Mesothelial cell of epicardium (in vitro differentiated cells): ENCODE data around the gene PARD3. TPM values are rescaled to one million over a fixed set of nuclear protein-coding genes. Genes with fewer than 3 reads are reported as not detected.
A peak's percentile ranks its signal among the peaks of the same experiment; 100 is the strongest.

Source experiments
- DNase-seq, 2 experiments: peaks; one replicate each; pipeline ENCODE4 v3.0.0; 2021; ENCODE audit warnings: low spot score in 2 of 2; ENCODE audit not compliant: unreplicated experiment in 2 of 2
- H3K27ac Mint-ChIP-seq: 2 replicates; pipeline ENCODE4 v1.8.0; 2021; ENCODE audit warnings: mixed read lengths
- H3K27me3 Mint-ChIP-seq: 2 replicates; pipeline ENCODE4 v1.8.0; 2021; ENCODE audit warnings: low read depth, mixed read lengths
- H3K36me3 Mint-ChIP-seq: 2 replicates; pipeline ENCODE4 v1.8.0; 2021; ENCODE audit warnings: mixed read lengths
- H3K4me1 Mint-ChIP-seq: 2 replicates; pipeline ENCODE4 v1.8.0; 2021; ENCODE audit warnings: mixed read lengths
- H3K4me3 Mint-ChIP-seq: 2 replicates; pipeline ENCODE4 v1.8.0; 2021; ENCODE audit warnings: mild to moderate bottlenecking, moderate library complexity, mixed read lengths
- H3K9me3 Mint-ChIP-seq: 2 replicates; pipeline ENCODE4 v1.8.0; 2021; ENCODE audit warnings: mixed read lengths
- total RNA-seq: library from RNA; stranded (reverse); gene quantifications from 3 replicates; pipeline ENCODE4 v1.2.1, GENCODE V29; 2021
- TF ChIP-seq, protein P1 (sequence below): fragments of 200-600 bp; sonication (generic); IDR thresholded peaks from one replicate; pipeline ENCODE4 v1.5.0; 2021; ENCODE audit warnings: antibody characterized with exemption; ENCODE audit not compliant: unreplicated experiment

The PARD3 gene
- total RNA-seq, 1 donor from 2014 or later = 73.2 TPM

DNA sequence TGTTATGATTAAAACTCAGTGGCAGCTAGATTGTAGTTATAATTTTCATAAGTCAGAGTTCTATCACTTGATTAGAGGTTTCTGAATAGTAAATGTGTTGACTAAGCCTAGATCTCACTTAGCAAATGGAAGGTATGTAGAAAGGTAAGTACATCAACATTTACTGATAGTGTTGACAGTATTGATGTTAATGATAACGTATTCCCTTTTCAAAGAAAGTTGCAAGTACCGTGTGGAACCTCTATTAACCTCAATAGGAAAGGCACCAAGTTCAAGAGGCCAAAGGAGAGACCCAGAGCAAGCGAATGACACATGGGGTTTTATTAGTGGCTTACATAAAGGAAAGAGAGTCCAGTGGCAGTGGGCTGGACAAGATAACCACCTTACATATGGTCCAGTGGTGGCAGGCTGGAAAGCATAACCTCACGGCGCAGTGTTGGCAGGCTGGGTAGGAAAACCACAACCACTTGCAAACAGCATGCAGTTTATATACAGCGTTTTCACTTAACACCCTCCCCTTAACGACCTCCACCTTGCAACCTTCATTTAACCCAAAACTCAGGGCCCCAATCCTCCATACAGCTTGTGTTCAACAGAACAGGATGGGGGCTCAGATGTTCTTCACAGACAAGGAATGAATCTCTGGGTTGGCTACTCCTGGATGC is 611.0 kb downstream of the PARD3 start:
- no peaks in the 10 kb centered on the region for H3K36me3 Mint-ChIP-seq
- no peak for DNase-seq
- no peaks in the 10 kb centered on the region for H3K9me3 Mint-ChIP-seq
- peaks cover 19% of the 10 kb centered on the region for H3K4me1 Mint-ChIP-seq
- TF ChIP-seq, protein P1, sequence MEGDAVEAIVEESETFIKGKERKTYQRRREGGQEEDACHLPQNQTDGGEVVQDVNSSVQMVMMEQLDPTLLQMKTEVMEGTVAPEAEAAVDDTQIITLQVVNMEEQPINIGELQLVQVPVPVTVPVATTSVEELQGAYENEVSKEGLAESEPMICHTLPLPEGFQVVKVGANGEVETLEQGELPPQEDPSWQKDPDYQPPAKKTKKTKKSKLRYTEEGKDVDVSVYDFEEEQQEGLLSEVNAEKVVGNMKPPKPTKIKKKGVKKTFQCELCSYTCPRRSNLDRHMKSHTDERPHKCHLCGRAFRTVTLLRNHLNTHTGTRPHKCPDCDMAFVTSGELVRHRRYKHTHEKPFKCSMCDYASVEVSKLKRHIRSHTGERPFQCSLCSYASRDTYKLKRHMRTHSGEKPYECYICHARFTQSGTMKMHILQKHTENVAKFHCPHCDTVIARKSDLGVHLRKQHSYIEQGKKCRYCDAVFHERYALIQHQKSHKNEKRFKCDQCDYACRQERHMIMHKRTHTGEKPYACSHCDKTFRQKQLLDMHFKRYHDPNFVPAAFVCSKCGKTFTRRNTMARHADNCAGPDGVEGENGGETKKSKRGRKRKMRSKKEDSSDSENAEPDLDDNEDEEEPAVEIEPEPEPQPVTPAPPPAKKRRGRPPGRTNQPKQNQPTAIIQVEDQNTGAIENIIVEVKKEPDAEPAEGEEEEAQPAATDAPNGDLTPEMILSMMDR = no peak
- H3K27ac Mint-ChIP-seq = no peak overlapping the region
- H3K27me3 Mint-ChIP-seq = no peaks in the 10 kb centered on the region
- H3K4me3 Mint-ChIP-seq = no peak overlapping the region

DNA sequence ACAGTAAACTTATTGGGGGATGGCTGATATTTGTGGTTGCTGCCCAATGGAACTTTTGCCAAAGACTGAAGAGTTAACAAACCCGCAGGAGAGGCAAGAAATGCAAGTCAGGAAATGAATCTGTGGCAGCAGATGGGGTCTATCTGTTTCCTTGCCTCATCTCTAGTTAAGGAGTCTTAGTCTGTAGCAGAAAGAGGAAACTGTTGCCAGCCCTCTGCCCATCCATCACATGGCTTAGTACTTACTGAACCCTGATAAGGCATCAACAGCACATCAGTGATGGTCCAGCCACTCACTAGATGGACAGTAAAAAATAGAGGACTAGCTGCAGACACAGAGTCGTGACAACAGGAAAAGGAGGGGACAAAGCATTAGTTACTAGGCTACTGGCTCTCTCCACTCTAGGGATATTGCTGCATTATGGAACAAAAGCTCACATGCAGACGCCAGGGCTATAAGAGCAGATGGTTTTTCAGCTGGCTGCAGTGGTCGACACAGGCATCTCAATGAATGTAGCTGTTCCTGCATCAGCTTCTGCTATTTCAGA is 614.7 kb downstream of the PARD3 start:
- Mint-ChIP-seq H3K4me1 (peaks cover 7% of the 10 kb centered on the region), H3K27ac (peak overlapping the region; percentile 44), H3K4me3 (no peak overlapping the region), H3K27me3 (no peaks in the 10 kb centered on the region), H3K9me3 (no peaks in the 10 kb centered on the region), H3K36me3 (peaks cover 6% of the 10 kb centered on the region)
- DNase-seq = no peak
- TF ChIP-seq, protein P1 = no peak

DNA sequence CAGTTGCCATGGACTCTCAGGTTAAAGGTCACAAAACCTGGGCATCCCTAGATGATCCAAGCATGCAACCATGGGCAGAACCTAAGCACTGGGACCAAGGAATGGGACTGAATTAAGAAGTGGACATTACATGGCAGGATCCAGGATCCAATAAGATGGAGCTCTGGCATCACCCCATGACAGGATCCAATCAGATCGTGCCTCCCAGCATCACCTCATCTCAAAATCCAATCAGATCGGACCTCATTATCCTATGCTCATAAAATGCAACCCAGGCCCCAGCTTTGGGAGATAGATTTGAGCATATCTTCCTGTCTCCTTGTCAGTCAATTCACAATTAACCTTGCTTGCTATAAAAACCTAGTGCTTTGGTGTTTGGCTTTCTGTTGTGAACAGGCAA is 616.1 kb downstream of the PARD3 start:
- H3K4me3 Mint-ChIP-seq = no peak overlapping the region
- H3K9me3 Mint-ChIP-seq = no peaks in the 10 kb centered on the region
- no peak for DNase-seq
- H3K36me3 Mint-ChIP-seq = peaks cover 6% of the 10 kb centered on the region
- TF ChIP-seq, protein P1 = no peak
- H3K4me1 Mint-ChIP-seq = peaks cover 19% of the 10 kb centered on the region
- no peaks in the 10 kb centered on the region for H3K27me3 Mint-ChIP-seq
- H3K27ac Mint-ChIP-seq = no peak overlapping the region

DNA sequence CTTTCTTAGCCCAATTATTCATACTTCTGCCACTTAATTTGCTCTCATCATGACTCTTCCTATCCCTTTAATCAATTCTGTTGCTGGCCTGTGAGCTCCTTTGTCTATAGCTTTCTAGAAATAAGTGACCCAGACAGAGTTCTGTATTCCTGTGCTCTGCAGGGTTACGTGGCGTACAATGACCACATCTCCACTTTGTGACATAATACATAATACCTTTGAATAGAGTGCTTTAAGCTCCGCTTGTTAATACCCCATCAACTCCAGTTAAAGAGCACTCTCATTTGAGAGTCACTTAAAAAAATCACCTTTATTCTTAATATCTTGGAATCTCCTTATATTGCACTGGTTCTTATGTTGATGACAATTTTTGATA is 619.0 kb downstream of the PARD3 start:
- Mint-ChIP-seq H3K9me3 (no peaks in the 10 kb centered on the region), H3K36me3 (peaks cover 6% of the 10 kb centered on the region), H3K4me1 (peaks cover 39% of the 10 kb centered on the region), H3K27ac (no peak overlapping the region), H3K4me3 (no peak overlapping the region), H3K27me3 (no peaks in the 10 kb centered on the region)
- TF ChIP-seq, protein P1 = no peak
- no peak for DNase-seq

DNA sequence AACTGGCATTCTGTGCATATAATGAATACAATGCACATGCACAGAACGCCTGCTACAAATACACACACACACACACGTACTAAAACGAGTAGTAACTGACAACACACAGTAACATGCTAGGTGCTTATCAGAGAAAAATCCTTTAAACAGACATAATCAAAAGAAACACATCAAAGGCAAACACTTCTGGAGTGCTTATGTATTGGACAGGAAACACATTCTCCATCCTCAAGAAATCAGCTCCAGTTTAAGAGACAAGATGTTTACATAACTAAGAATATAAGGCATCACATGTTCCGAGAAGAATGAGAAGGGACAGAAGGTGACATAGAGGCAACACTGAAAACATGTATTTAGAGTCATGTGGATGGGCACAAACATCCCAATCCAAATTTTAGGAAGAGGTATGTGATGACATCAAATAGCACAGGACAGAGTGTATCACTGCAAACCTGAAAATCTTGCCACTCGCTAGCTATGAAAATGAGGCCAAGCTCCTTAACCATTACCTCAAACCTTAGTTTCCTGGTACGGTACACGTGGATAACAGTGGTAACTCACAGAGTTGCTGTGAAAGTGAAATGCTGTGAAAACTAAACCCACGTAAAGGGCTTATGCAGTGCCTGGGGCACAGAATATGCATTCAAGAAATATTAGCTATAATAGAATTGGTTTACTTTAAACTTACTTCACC is 619.6 kb downstream of the PARD3 start:
- Mint-ChIP-seq H3K4me3 (no peak overlapping the region), H3K27me3 (no peaks in the 10 kb centered on the region), H3K27ac (no peak overlapping the region), H3K9me3 (no peaks in the 10 kb centered on the region), H3K36me3 (peaks cover 6% of the 10 kb centered on the region), H3K4me1 (peaks cover 42% of the 10 kb centered on the region)
- no peak for DNase-seq
- TF ChIP-seq, protein P1 = no peak
